HCT116 (cell line): ENCODE data around the gene SLC25A33. TPM values are rescaled to one million over a fixed set of nuclear protein-coding genes. Genes with fewer than 3 reads are reported as not detected.

Source experiments
- ATAC-seq: fragments of 200-7000 bp; cut with Tn5 transposase; 2 replicates; pipeline ENCODE4 v1.9.1; 2020; ENCODE audit warnings: mild to moderate bottlenecking, moderate library complexity
- BruUV-seq: library from RNA; stranded (reverse); fragments of 400-500 nt; replicated peaks from 2 replicates; lab custom pipeline; 2021; lab: Mats Ljungman, UMichigan
- CTCF ChIA-PET: fragments of 300-600 bp; sonication (Branson Sonifier 250); formaldehyde crosslinking; loops from one replicate; lab custom pipeline; 2021; ENCODE audit warnings: antibody characterized with exemption; lab: Charles Lee
- POLR2A ChIA-PET: fragments of 300-600, 350-600 bp; sonication (Branson Sonifier 250); formaldehyde crosslinking; loops from one replicate; lab custom pipeline; 2021; ENCODE audit warnings: antibody characterized with exemption; lab: Charles Lee
- RAD21 ChIA-PET, 2 experiments: fragments of 300-600 bp; sonication (Branson Sonifier 250); formaldehyde crosslinking; loops; one replicate each; lab custom pipeline; 2023; ENCODE audit warnings: low total read pairs in 2 of 2; ENCODE audit not compliant: uncharacterized antibody in 2 of 2, unreplicated experiment in 2 of 2, low non-redundant PET in 1 of 2; lab: Charles Lee
- DNase-seq: peaks from one replicate; pipeline ENCODE4 v3.0.0-alpha.2; 2010; ENCODE audit warnings: low read depth, low spot score
- H2AFZ ChIP-seq: fragments of 200-600 bp; shearing (Covaris generic), sonication (generic); 2 replicates; pipeline ENCODE4 v1.6.1; 2017; ENCODE audit warnings: low read depth, mixed run types, mixed read lengths, antibody characterized with exemption, low read length; ENCODE audit not compliant: poor library complexity, severe bottlenecking
- H3K27ac ChIP-seq: 2 replicates; pipeline ENCODE4 v1.5.1; 2012; ENCODE audit warnings: low read depth, low read length
- H3K27me3 ChIP-seq: fragments of 200-600 bp; sonication (generic); 2 replicates; pipeline ENCODE4 v1.6.1; 2016; ENCODE audit warnings: mixed run types, low read length, mixed read lengths; ENCODE audit not compliant: insufficient read depth
- H3K36me3 ChIP-seq, 2 experiments: fragments of 200-500 bp in 1 of 2; fragments of 200-600 bp in 1 of 2; sonication (Bioruptor generic) in 1 of 2; sonication (generic) in 1 of 2; 2 replicates each; pipeline versions ENCODE4 v1.5.1 to v1.6.1; 2014 to 2016; ENCODE audit warnings: low read length in 2 of 2, inconsistent platforms in 1 of 2, mixed read lengths in 1 of 2, mixed run types in 1 of 2; ENCODE audit not compliant: insufficient read depth in 2 of 2, control insufficient read depth in 1 of 2
- H3K4me1 ChIP-seq, 2 experiments: fragments of 200-600 bp in 1 of 2; sonication (generic) in 1 of 2; 2 replicates each; pipeline versions ENCODE4 v1.5.1 to v1.6.1; 2012 to 2017; ENCODE audit warnings: low read length in 2 of 2, inconsistent platforms in 1 of 2, mild to moderate bottlenecking in 1 of 2, mixed read lengths in 1 of 2, mixed run types in 1 of 2, moderate library complexity in 1 of 2; ENCODE audit not compliant: insufficient read depth in 2 of 2, control insufficient read depth in 1 of 2
- H3K4me2 ChIP-seq: fragments of 200-600 bp; sonication (generic); 2 replicates; pipeline ENCODE4 v1.6.1; 2017; ENCODE audit warnings: mixed run types, low read length, mixed read lengths
- H3K4me3 ChIP-seq, 2 experiments: fragments of 200-600 bp in 1 of 2; sonication (generic) in 1 of 2; replicated peaks in 1 of 2; 2 replicates each; pipeline ENCODE4 v1.5.1; 2011 to 2016; ENCODE audit warnings: low read length in 2 of 2, control low read depth in 1 of 2, low read depth in 1 of 2, mild to moderate bottlenecking in 1 of 2, mixed read lengths in 1 of 2, mixed run types in 1 of 2
- H3K79me2 ChIP-seq: fragments of 200-600 bp; sonication (generic); 2 replicates; pipeline ENCODE4 v1.6.1; 2017; ENCODE audit warnings: mild to moderate bottlenecking, mixed run types, low read length, moderate library complexity, mixed read lengths; ENCODE audit not compliant: insufficient read depth
- H3K9ac ChIP-seq: fragments of 200-600 bp; sonication (generic); 2 replicates; pipeline ENCODE4 v1.6.1; 2016; ENCODE audit warnings: low read length, mixed read lengths
- H3K9me2 ChIP-seq: fragments of 200-600 bp; sonication (generic), shearing (Covaris generic); 2 replicates; pipeline ENCODE4 v1.6.1; 2017; ENCODE audit warnings: mixed run types, mild to moderate bottlenecking, moderate library complexity; ENCODE audit not compliant: insufficient read depth
- H3K9me3 ChIP-seq, 2 experiments: fragments of 200-500 bp in 1 of 2; fragments of 200-600 bp in 1 of 2; sonication (Bioruptor generic) in 1 of 2; sonication (generic) in 1 of 2; 2 replicates each; pipeline ENCODE4 v1.6.1; 2014 to 2017; ENCODE audit warnings: low read length in 2 of 2, mixed read lengths in 2 of 2, inconsistent platforms in 1 of 2, low read depth in 1 of 2, mild to moderate bottlenecking in 1 of 2, mixed run types in 1 of 2, moderate library complexity in 1 of 2; ENCODE audit not compliant: control insufficient read depth in 1 of 2, insufficient read depth in 1 of 2
- H4K20me1 ChIP-seq: fragments of 200-600 bp; sonication (generic), shearing (Covaris generic); 2 replicates; pipeline ENCODE4 v1.6.1; 2017; ENCODE audit warnings: mixed run types, mild to moderate bottlenecking, moderate library complexity; ENCODE audit not compliant: insufficient read depth
- CBX3 ChIP-seq: IDR thresholded peaks from 2 replicates; pipeline ENCODE4 v1.6.1; 2012; ENCODE audit warnings: low read depth
- CEBPB ChIP-seq: IDR thresholded peaks from 2 replicates; pipeline ENCODE4 v1.6.1; 2012; ENCODE audit warnings: low read depth
- ELF1 ChIP-seq: IDR thresholded peaks from 2 replicates; pipeline ENCODE4 v1.6.1; 2012; ENCODE audit warnings: low read depth, borderline replicate concordance
- EZH2phosphoT487 ChIP-seq: fragments of 200-600 bp; IDR thresholded peaks from 2 replicates; pipeline ENCODE4 v1.6.1; 2018; ENCODE audit warnings: antibody characterized with exemption, borderline replicate concordance
- POLR2A ChIP-seq: IDR thresholded peaks from 2 replicates; pipeline ENCODE4 v1.7.0; 2011; ENCODE audit warnings: borderline replicate concordance; ENCODE audit not compliant: insufficient read depth, insufficient read length; ENCODE audit errors: extremely low read depth
- RAD21 ChIP-seq: IDR thresholded peaks from 2 replicates; pipeline ENCODE4 v1.6.1; 2012; ENCODE audit warnings: low read depth, mild to moderate bottlenecking
- SIN3A ChIP-seq: IDR thresholded peaks from 2 replicates; pipeline ENCODE4 v1.6.1; 2012; ENCODE audit warnings: low read depth
- SP1 ChIP-seq: IDR thresholded peaks from 2 replicates; pipeline ENCODE4 v1.6.1; 2012; ENCODE audit warnings: low read depth
- SRF ChIP-seq: IDR thresholded peaks from 2 replicates; pipeline ENCODE4 v1.6.1; 2012; ENCODE audit warnings: low read depth
- TCF7L2 ChIP-seq: IDR thresholded peaks from 2 replicates; pipeline ENCODE4 v1.7.0; 2011; ENCODE audit warnings: borderline replicate concordance, inconsistent platforms; ENCODE audit not compliant: insufficient read depth, insufficient read length; ENCODE audit errors: extremely low read depth
- YY1 ChIP-seq: IDR thresholded peaks from 2 replicates; pipeline ENCODE4 v1.6.1; 2011; ENCODE audit warnings: low read length, low read depth, moderate library complexity, mild to moderate bottlenecking; ENCODE audit not compliant: insufficient replicate concordance; ENCODE audit errors: extremely low read depth
- ZFX ChIP-seq: fragments of 450-650 bp; IDR thresholded peaks from 2 replicates; pipeline ENCODE4 v1.6.1; 2017
- ZNF274 ChIP-seq: fragments of 200-500 bp; sonication (Bioruptor generic); IDR thresholded peaks from 2 replicates; pipeline ENCODE4 v1.6.1; 2014; ENCODE audit warnings: mild to moderate bottlenecking, low read depth, low read length, inconsistent platforms
- intact Hi-C: fragments of 100-400 bp; cut with micrococcal nuclease; formaldehyde crosslinking; loops from 2 replicates; pipeline ENCODE4 v1.10.0; 2022
- total RNA-seq: library from RNA; stranded (reverse); gene quantifications from one replicate; pipeline ENCODE4 v1.2.1, GENCODE V29; 2021; ENCODE audit not compliant: unreplicated experiment
- TF ChIP-seq, protein P1 (sequence below): IDR thresholded peaks from 2 replicates; pipeline ENCODE4 v1.6.1; 2012; ENCODE audit warnings: low read depth

Gene SLC25A33
- total RNA-seq, 1 experiment from 2014 or later = 9.8 TPM

DNA sequence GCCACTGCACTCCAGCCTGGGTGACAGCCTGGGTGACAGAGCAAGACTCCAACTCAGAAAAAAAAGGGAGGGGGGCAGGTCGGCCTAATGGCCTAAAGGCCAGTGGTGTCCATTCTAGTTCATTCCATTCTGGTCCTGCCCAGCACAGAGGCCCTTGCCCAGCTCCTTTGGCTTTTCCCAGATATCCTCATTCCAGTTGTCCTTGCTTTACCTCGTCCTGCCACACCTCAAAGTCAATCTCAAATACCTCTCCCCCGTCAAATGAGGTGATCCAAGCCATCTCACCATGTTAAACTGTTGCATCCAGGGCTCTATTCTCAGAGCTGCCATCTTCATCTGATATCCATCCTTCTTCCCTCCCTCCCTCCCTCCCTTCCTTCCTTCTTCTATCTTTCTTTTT lies 92.3 kb downstream of the SLC25A33 start (continued):
- TF ChIP-seq, protein P1, sequence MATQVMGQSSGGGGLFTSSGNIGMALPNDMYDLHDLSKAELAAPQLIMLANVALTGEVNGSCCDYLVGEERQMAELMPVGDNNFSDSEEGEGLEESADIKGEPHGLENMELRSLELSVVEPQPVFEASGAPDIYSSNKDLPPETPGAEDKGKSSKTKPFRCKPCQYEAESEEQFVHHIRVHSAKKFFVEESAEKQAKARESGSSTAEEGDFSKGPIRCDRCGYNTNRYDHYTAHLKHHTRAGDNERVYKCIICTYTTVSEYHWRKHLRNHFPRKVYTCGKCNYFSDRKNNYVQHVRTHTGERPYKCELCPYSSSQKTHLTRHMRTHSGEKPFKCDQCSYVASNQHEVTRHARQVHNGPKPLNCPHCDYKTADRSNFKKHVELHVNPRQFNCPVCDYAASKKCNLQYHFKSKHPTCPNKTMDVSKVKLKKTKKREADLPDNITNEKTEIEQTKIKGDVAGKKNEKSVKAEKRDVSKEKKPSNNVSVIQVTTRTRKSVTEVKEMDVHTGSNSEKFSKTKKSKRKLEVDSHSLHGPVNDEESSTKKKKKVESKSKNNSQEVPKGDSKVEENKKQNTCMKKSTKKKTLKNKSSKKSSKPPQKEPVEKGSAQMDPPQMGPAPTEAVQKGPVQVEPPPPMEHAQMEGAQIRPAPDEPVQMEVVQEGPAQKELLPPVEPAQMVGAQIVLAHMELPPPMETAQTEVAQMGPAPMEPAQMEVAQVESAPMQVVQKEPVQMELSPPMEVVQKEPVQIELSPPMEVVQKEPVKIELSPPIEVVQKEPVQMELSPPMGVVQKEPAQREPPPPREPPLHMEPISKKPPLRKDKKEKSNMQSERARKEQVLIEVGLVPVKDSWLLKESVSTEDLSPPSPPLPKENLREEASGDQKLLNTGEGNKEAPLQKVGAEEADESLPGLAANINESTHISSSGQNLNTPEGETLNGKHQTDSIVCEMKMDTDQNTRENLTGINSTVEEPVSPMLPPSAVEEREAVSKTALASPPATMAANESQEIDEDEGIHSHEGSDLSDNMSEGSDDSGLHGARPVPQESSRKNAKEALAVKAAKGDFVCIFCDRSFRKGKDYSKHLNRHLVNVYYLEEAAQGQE = no peak
- TF ChIP-seq ZFX = no peak
- TF ChIP-seq POLR2A = no peak

DNA sequence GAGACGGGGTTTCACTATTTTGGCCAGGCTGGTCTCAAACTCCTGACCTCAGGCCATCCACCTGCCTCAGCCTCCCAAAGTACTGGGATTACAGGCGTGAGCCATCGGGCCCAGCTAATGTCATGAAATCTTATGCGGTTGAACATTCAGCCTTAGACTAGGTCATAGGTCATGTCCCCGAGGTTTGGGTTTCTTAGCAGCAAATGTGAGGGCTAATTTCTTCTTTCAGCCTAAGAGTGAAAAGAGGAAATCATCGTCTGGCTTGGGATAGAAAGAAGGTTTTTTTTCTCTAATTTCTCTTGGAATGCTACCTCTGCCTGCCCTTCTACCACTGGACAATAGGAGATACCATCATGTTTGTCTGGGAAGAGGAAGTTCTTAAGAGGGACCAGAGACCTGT lies 94.2 kb downstream of the SLC25A33 start:
- RAD21 ChIA-PET = no interaction called here

More for the DNA sequence above, 94.2 kb downstream of the SLC25A33 start:
- H3K4me1 ChIP-seq = no peaks in the 10 kb centered on the region
- no peak overlapping the region for H3K4me2 ChIP-seq
- H3K9ac ChIP-seq = no peak overlapping the region
- ATAC-seq (no peak), DNase-seq (no peak)
- no peaks in the 10 kb centered on the region for H3K9me2 ChIP-seq
- no peaks in the 10 kb centered on the region for H3K9me3 ChIP-seq
- H2AFZ ChIP-seq = no peak overlapping the region
- H3K4me3 ChIP-seq = no peak overlapping the region
- H3K27ac ChIP-seq = no peak overlapping the region
- TF ChIP-seq CEBPB (no peak), SP1 (no peak), ELF1 (no peak), YY1 (no peak), EZH2phosphoT487 (no peak), CBX3 (no peak), RAD21 (no peak), SIN3A (no peak), SRF (no peak), TCF7L2 (no peak), ZFX (no peak), ZNF274 (no peak), POLR2A (no peak)
- TF ChIP-seq, protein P1 = no peak
- no TSS peak for BruUV-seq
- ChIA-PET CTCF (no interaction called here), POLR2A (no interaction called here)
- no peaks in the 10 kb centered on the region for H3K27me3 ChIP-seq
- intact Hi-C loops = no loop called here
- no peaks in the 10 kb centered on the region for H3K79me2 ChIP-seq
- no peaks in the 10 kb centered on the region for H4K20me1 ChIP-seq
- no peaks in the 10 kb centered on the region for H3K36me3 ChIP-seq
